22Rv1 (cell line): ENCODE measurements around the gene SLC25A25.

ENCODE experiments used
- H3K27ac ChIP-seq: fragments of 450-650 bp; 2 replicates; pipeline ENCODE4 v1.5.1; 2017
- ZFX ChIP-seq: fragments of 450-650 bp; IDR thresholded peaks from 2 replicates; pipeline ENCODE4 v1.6.1; 2017; ENCODE audit warnings: antibody characterized with exemption, borderline replicate concordance
- TF ChIP-seq, protein P1 (sequence below): fragments of 450-650 bp; IDR thresholded peaks from 2 replicates; pipeline ENCODE4 v1.5.1; 2017; ENCODE audit warnings: mild to moderate bottlenecking

The SLC25A25 gene

DNA sequence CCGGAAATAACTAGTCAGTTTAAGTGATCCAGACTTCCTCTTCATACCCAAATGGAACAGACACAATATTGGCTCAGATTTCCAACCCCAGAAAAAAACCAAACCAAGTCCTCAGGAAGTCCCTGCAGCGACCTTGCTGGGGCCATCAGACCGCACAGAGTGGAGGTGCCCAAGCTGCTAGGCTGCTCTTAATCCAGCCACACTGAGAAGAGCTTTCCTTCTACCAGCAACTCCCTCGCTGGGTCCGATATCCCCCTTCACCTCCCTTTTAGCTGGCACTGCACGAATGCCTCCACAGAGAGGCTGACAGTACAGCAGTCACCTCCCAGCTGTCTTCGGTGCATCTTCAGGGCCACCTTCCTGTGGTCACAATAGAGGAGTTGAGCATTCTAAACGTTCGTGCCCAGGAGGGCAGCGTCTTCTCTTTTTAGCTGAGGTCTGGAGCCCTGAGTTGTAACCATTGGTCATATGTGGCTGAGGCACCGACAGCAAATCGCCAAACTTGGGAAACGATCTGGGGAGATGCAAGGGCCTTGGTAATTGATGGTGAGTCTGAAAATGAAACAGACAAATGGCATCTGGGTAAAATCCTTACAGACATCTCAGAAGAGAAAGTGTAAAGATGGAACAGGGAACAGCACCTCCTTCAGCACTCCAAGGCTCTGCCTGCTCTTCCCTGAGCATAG is 6.6 kb upstream of the SLC25A25 start:
- no peak for TF ChIP-seq ZFX
- TF ChIP-seq, protein P1, sequence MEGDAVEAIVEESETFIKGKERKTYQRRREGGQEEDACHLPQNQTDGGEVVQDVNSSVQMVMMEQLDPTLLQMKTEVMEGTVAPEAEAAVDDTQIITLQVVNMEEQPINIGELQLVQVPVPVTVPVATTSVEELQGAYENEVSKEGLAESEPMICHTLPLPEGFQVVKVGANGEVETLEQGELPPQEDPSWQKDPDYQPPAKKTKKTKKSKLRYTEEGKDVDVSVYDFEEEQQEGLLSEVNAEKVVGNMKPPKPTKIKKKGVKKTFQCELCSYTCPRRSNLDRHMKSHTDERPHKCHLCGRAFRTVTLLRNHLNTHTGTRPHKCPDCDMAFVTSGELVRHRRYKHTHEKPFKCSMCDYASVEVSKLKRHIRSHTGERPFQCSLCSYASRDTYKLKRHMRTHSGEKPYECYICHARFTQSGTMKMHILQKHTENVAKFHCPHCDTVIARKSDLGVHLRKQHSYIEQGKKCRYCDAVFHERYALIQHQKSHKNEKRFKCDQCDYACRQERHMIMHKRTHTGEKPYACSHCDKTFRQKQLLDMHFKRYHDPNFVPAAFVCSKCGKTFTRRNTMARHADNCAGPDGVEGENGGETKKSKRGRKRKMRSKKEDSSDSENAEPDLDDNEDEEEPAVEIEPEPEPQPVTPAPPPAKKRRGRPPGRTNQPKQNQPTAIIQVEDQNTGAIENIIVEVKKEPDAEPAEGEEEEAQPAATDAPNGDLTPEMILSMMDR, result no peak
- no peak overlapping the region for H3K27ac ChIP-seq

DNA sequence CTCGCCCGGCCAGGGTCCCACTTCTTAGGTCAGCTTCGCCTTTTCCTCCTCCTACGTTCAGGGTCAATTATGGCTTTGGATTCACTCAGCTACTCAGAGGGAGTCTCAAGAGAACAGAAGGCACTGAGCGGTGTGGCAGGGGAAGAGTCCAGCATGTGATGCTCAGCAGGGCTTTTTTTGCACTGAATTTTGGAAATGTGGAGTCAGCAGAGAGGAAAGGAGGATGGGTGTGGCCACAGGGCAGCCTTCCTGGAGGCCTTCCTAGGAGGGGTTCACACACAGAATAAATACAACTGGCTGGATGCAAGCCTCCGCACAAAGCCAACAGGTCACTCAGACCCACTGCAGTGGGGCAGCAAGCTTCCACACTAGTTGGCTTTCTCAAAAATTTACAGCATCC is 5.8 kb upstream of the SLC25A25 start:
- TF ChIP-seq ZFX, result no peak
- TF ChIP-seq, protein P1, result no peak
- no peak overlapping the region for H3K27ac ChIP-seq

DNA sequence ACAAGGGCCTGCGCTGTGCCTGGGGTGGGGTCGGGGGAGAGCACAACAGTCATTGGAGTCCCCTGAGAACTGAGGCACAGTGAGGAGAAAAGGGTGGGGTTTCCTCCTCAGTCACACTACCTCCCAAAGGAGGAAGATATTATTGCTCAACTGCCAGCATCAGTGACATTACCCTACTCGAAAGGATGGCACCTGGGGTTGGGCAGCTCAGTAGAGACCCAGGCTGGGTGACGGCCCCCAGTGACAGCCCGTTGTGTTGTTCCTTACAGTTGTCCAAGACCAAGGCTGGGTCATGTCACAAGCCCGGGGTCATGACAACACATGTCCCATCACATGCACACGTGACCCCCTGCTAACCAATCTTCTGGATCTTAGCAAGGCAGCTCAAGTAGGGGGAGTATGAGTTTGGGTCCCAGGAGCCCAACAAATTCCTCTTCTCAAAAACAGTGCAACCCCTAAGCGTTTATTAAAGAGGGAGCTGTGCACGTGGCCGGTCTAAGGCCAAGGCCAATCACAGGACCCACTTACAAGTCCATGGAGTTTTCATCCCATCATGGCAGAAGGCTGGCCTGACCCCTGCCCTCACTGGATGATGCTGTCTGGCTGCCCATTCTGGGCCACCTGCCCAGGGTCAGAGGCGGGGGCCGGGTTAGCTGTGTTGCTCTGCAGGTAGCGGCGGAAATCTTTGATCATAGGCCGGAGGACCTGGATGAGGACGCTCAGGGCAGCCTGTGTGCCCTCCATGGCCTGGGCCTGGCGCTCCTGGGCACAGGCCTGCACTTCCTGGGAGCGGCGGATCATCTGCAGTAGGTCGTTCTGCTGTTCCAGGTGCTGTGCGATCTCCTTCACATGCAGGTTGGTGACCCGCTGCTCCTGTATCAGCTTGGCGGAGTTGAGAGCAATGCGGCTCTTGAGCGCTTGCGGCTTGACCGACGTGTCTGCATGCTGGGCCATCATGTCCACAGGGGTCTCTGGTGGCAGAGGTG is 4.9 kb upstream of the SLC25A25 start:
- no peak for TF ChIP-seq ZFX
- TF ChIP-seq, protein P1, result no peak
- H3K27ac ChIP-seq, result no peak overlapping the region

DNA sequence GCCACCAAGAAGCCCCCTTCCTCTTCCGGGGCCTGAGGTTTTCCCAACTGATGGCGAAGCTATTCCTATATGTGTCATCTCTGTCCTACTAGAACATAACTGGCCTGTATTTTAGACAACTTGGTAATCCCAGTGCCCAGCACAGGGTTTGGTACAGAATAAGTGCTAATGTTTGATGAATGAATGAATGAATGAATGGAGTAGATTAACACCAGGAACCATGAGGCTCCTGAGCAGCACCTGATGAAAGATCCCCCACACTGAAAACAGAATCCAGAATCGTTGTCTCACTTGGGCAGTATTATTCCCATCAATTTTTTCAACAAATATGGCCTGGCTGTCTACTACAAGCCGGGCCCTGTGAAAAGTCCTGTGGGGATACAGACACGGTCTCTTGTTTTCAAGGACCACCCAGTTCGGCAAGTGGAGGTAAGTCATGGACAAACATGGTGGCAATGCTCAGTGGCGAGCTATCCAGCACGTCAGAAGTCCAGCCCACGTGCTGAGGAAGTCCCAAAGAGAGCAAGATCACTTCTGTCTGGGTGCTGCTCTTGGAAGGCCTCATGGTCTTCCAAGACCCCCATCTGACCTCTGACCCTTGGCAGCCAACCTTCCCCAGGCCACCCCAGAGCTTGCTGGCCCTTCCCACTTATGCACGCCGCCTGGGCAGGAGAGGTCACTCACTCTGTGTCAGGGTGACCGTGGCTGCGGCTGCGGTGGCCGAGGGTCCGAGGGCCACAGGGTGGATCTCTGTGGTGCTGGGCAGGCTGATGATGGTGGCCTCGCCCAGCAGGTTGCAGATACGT is 1.9 kb upstream of the SLC25A25 start:
- TF ChIP-seq ZFX, result no peak
- TF ChIP-seq, protein P1, result no peak
- H3K27ac ChIP-seq, result peak overlapping the region; percentile 98

DNA sequence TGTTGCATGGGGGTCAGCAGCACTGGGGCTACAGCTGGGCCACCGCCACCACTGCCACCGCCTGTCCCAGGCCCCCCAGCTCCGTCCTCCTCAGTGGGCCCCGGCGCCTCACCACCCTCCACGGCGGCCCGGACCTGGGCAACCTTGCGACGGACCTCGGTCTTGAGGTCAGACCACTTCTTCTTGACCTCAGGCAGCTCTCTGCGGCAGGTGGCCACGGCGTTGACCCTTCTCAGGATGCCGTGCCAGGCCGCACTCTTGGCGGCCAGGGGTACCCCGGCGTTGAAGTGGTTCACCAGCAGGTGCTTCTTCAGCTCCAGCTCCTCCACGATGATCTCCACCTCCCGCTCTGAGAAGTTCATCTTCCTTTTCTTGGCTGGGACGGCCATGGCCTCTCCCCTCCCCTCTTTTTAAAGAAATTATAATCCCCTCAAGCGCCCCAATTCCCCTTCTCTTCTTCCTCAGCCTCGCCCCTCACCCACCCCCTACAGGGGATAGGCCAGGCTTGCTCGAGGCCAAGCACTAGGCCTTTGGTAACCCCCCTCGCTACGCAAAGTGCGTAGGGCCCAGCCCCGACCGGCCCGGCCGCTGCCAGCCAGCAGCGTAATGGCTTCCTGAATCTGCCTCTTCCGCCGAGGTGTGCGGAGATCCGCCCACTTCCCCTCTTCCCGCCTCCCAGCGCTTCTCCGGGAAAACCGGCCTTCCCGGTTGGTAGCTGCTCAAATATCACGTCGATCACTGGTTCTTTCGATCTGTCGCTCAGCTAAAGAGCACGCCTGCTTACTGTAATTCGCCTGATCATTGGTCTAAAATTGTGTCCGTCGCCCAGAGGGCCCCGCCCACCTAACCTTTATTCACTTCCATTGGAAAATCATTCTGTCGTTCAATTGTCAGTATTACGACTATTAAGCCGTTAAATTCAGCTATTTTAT is 1.1 kb upstream of the SLC25A25 start, which contains the start of gene NAIF1:
Gene NAIF1, minus strand, starts transcription at position 608 of the 932 bp plus-strand sequence. Its CDS starts 219 bp downstream, at position 389.
- H3K27ac ChIP-seq, result peak within 1 kb of the TSS; percentile 98
- TF ChIP-seq, protein P1, result no peak
- no peak for TF ChIP-seq ZFX
